ENCODE results near the gene ZDBF2.
"Not testable (repeated sequence)": the region's sequence is repeated elsewhere in the genome, so short reads cannot be mapped to it uniquely, and the experiment has no call there.

The ZDBF2 gene

DNA sequence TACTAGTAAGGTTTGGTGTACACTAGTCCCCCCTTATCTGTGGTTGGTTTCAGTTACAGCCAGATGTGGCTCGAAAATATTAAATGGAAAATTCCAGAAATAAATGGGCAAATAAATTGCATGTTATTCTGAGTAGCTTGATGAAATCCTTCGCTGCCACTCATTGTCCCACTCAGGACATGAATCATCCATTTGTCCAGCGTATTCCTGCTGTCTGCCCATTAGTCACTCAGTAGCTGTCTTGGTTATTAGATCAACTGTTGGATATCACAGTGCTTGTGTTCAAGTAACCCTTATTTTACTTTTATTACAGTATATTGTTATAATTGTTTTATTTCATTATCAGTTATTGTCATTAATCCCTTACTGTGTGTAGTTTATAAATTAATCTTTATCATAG, 21.7 kb downstream of the ZDBF2 start:
- TF ChIP-seq TCF4 (CRISPR knock-in tag; IDR thresholded peaks at IDR 0.05; ENCODE audit: borderline replicate concordance) (0 out of 2 replicates have a peak, but pooled peaks have one; percentile 16), OSR1 (CRISPR knock-in tag; IDR thresholded peaks at IDR 0.05) (no peak)
- ATAC-seq = peak; percentile 54

GRCh38 chr2:206299608-206300007, 25.1 kb downstream of the ZDBF2 start:
- not testable (repeated sequence) for ATAC-seq

GRCh38 chr2:206305523-206306245, 31.2 kb downstream of the ZDBF2 start:
- ATAC-seq = no peak
- TF ChIP-seq ESRRG (CRISPR knock-in tag; IDR thresholded peaks at IDR 0.05) = no peak
- TF ChIP-seq ISL1 (CRISPR knock-in tag; IDR thresholded peaks at IDR 0.05) = no peak
- no peak for TF ChIP-seq CREB5 (CRISPR knock-in tag; IDR thresholded peaks at IDR 0.05; ENCODE audit: low read depth)
- TF ChIP-seq OSR1 (CRISPR knock-in tag; IDR thresholded peaks at IDR 0.05) = no peak

GRCh38 chr2:206311026-206311425, 36.6 kb downstream of the ZDBF2 start:
- ATAC-seq = no peak

More at GRCh38 chr2:206311026-206311425, 36.6 kb downstream of the ZDBF2 start:
- TF ChIP-seq ZFP3 (CRISPR knock-in tag; IDR thresholded peaks at IDR 0.05) (no peak), CREB5 (CRISPR knock-in tag; IDR thresholded peaks at IDR 0.05; ENCODE audit: low read depth) (no peak), ZNF70 (CRISPR knock-in tag; IDR thresholded peaks at IDR 0.05) (no peak), ZC3H10 (CRISPR knock-in tag; IDR thresholded peaks at IDR 0.05) (no peak), TOX (CRISPR knock-in tag; IDR thresholded peaks at IDR 0.05; ENCODE audit: borderline replicate concordance) (no peak), ESRRG (CRISPR knock-in tag; IDR thresholded peaks at IDR 0.05) (no peak), RARB (CRISPR knock-in tag; IDR thresholded peaks at IDR 0.05) (no peak), ARNTL (CRISPR knock-in tag; IDR thresholded peaks at IDR 0.05; ENCODE audit: borderline replicate concordance, low read depth) (no peak), GLIS3 (CRISPR knock-in tag; IDR thresholded peaks at IDR 0.05) (no peak), TCF4 (CRISPR knock-in tag; IDR thresholded peaks at IDR 0.05; ENCODE audit: borderline replicate concordance) (no peak), PPARA (CRISPR knock-in tag; IDR thresholded peaks at IDR 0.05; ENCODE audit: borderline replicate concordance) (no peak), ISL1 (CRISPR knock-in tag; IDR thresholded peaks at IDR 0.05) (no peak), CSRNP3 (CRISPR knock-in tag; IDR thresholded peaks at IDR 0.05) (no peak), BACH2 (CRISPR knock-in tag; IDR thresholded peaks at IDR 0.05; ENCODE audit: borderline replicate concordance) (no peak), ZFP30 (CRISPR knock-in tag; IDR thresholded peaks at IDR 0.05) (no peak), ZNF565 (CRISPR knock-in tag; conservative IDR thresholded peaks at IDR 0.05; ENCODE audit: low read depth) (no peak), ZNF8 (CRISPR knock-in tag; IDR thresholded peaks at IDR 0.05) (no peak)
- TF ChIP-seq, protein P1, sequence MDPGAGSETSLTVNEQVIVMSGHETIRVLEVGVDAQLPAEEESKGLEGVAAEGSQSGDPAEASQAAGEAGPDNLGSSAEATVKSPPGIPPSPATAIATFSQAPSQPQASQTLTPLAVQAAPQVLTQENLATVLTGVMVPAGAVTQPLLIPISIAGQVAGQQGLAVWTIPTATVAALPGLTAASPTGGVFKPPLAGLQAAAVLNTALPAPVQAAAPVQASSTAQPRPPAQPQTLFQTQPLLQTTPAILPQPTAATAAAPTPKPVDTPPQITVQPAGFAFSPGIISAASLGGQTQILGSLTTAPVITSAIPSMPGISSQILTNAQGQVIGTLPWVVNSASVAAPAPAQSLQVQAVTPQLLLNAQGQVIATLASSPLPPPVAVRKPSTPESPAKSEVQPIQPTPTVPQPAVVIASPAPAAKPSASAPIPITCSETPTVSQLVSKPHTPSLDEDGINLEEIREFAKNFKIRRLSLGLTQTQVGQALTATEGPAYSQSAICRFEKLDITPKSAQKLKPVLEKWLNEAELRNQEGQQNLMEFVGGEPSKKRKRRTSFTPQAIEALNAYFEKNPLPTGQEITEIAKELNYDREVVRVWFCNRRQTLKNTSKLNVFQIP (CRISPR knock-in tag; IDR thresholded peaks at IDR 0.05; ENCODE audit: borderline replicate concordance, low read depth) = no peak
- TF ChIP-seq, protein P2, sequence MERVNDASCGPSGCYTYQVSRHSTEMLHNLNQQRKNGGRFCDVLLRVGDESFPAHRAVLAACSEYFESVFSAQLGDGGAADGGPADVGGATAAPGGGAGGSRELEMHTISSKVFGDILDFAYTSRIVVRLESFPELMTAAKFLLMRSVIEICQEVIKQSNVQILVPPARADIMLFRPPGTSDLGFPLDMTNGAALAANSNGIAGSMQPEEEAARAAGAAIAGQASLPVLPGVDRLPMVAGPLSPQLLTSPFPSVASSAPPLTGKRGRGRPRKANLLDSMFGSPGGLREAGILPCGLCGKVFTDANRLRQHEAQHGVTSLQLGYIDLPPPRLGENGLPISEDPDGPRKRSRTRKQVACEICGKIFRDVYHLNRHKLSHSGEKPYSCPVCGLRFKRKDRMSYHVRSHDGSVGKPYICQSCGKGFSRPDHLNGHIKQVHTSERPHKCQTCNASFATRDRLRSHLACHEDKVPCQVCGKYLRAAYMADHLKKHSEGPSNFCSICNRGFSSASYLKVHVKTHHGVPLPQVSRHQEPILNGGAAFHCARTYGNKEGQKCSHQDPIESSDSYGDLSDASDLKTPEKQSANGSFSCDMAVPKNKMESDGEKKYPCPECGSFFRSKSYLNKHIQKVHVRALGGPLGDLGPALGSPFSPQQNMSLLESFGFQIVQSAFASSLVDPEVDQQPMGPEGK (CRISPR knock-in tag; IDR thresholded peaks at IDR 0.05; ENCODE audit: borderline replicate concordance) = no peak

All from SK-N-SH treated with all-trans-retinoic acid at 6 μM for 48 hours (cell line).